HepG2 (cell line): ENCODE measurements around the gene WNT3A. TPM values are rescaled to one million over a fixed set of nuclear protein-coding genes. Genes with fewer than 3 reads are reported as not detected.

Experiments
- ATM ChIP-seq: fragments of 450-650 bp; IDR thresholded peaks from 2 replicates; pipeline ENCODE4 v1.7.1; 2017; ENCODE audit warnings: mild to moderate bottlenecking, borderline replicate concordance
- DNMT3B ChIP-seq: conservative IDR thresholded peaks from 2 replicates; pipeline ENCODE4 v1.6.1; 2016; ENCODE audit warnings: missing biosample characterization, control low read depth
- HNRNPL ChIP-seq: fragments of 200-400 bp; formaldehyde crosslinking; IDR thresholded peaks from 2 replicates; pipeline ENCODE4 v1.6.1; 2017; ENCODE audit warnings: mild to moderate bottlenecking, low read depth, low read length
- ISX ChIP-seq: sonication (generic); formaldehyde crosslinking; conservative IDR thresholded peaks from 2 replicates; pipeline ENCODE4 v1.5.0; 2020; ENCODE audit warnings: missing genetic modification reagents
- MAFK ChIP-seq, 2 experiments: IDR thresholded peaks in 1 of 2; conservative IDR thresholded peaks in 1 of 2; 2 replicates each; pipeline ENCODE4 v1.6.1; 2011; ENCODE audit warnings: improper control_type of control experiment in 2 of 2, low read length in 2 of 2
- MATR3 ChIP-seq: sonication (generic); formaldehyde crosslinking; IDR thresholded peaks from 2 replicates; pipeline ENCODE4 v1.4.0; 2020; ENCODE audit warnings: missing genetic modification reagents
- MED8 ChIP-seq: sonication (generic); formaldehyde crosslinking; IDR thresholded peaks from 2 replicates; pipeline ENCODE4 v1.8.1; 2023; ENCODE audit warnings: mild to moderate bottlenecking, missing genetic modification reagents; ENCODE audit not compliant: insufficient replicate concordance
- NFYB ChIP-seq: sonication (generic); formaldehyde crosslinking; IDR thresholded peaks from 2 replicates; pipeline ENCODE4 v1.4.0; 2020; ENCODE audit warnings: missing genetic modification reagents
- RARA ChIP-seq: IDR thresholded peaks from 2 replicates; pipeline ENCODE4 v1.6.1; 2016; ENCODE audit warnings: missing genetic modification reagents, missing compliant biosample characterization
- SIN3B ChIP-seq: fragments of 150-350 bp; IDR thresholded peaks from 2 replicates; pipeline ENCODE4 v1.6.1; 2014; ENCODE audit warnings: low read length
- SRSF1 ChIP-seq: fragments of 200-400 bp; formaldehyde crosslinking; optimal IDR thresholded peaks from 2 replicates; pipeline ENCODE3; 2017; ENCODE audit warnings: mild to moderate bottlenecking, low read depth, low read length, moderate library complexity
- TOPORS ChIP-seq: sonication (generic); formaldehyde crosslinking; IDR thresholded peaks from 2 replicates; pipeline ENCODE4 v1.8.0; 2023; ENCODE audit warnings: mild to moderate bottlenecking, missing genetic modification reagents
- ZMAT3 ChIP-seq: sonication (generic); formaldehyde crosslinking; conservative IDR thresholded peaks from 2 replicates; pipeline ENCODE4 v1.7.0; 2021; ENCODE audit warnings: missing genetic modification reagents
- ZNF30 ChIP-seq: sonication (generic); formaldehyde crosslinking; IDR thresholded peaks from 2 replicates; pipeline ENCODE4 v1.5.0; 2020; ENCODE audit warnings: mild to moderate bottlenecking, missing genetic modification reagents
- ZNF431 ChIP-seq: sonication (generic); formaldehyde crosslinking; IDR thresholded peaks from 2 replicates; pipeline ENCODE4 v1.9.0; 2022; ENCODE audit warnings: missing genetic modification reagents, low read depth, mild to moderate bottlenecking, borderline replicate concordance
- polyA plus RNA-seq, 8 experiments: library from polyadenylated mRNA; depleted of rRNA in 3 of 8; stranded (reverse) in 7 of 8; unstranded in 1 of 8; fragments of >200 nt; fragmentation: Illumina TruSeq in 4 of 8; extraction: Trizol in 4 of 8; gene quantifications; 2 replicates each; pipeline versions ENCODE4 v1.2.1 to v1.2.3, GENCODE V29; 2011 to 2016; ENCODE audit warnings: low read depth in 4 of 8, missing spikeins in 1 of 8, mixed read lengths in 1 of 8; ENCODE audit not compliant: insufficient read depth in 1 of 8
- total RNA-seq, 5 experiments: library from RNA; depleted of rRNA; stranded (reverse); fragments of >200 nt; fragmentation: Illumina TruSeq; extraction: Trizol; gene quantifications; 2 replicates each; pipeline ENCODE4 v1.2.3, GENCODE V29; 2016; ENCODE audit warnings: low read depth in 1 of 5
- TF ChIP-seq, protein P1 (sequence below): sonication (generic); formaldehyde crosslinking; IDR thresholded peaks from 2 replicates; pipeline ENCODE4 v1.4.0; 2020; ENCODE audit warnings: mild to moderate bottlenecking, missing genetic modification reagents
- TF ChIP-seq, protein P2 (sequence below): sonication (generic); formaldehyde crosslinking; IDR thresholded peaks from 2 replicates; pipeline ENCODE4 v1.4.0; 2020; ENCODE audit warnings: mild to moderate bottlenecking, missing genetic modification reagents
- TF ChIP-seq, protein P3 (sequence below): sonication (generic); formaldehyde crosslinking; IDR thresholded peaks from 2 replicates; pipeline ENCODE4 v1.9.0; 2022; ENCODE audit warnings: missing genetic modification reagents, mild to moderate bottlenecking, borderline replicate concordance
- TF ChIP-seq, protein P4 (sequence below): sonication (generic); IDR thresholded peaks from 2 replicates; pipeline ENCODE4 v1.6.1; 2016; ENCODE audit warnings: low read depth, borderline replicate concordance
- TF ChIP-seq, protein P5 (sequence below): sonication (generic); formaldehyde crosslinking; IDR thresholded peaks from 2 replicates; pipeline ENCODE4 v1.5.0; 2020; ENCODE audit warnings: missing genetic modification reagents, mild to moderate bottlenecking, borderline replicate concordance
- TF ChIP-seq, protein P6 (sequence below): sonication (generic); formaldehyde crosslinking; IDR thresholded peaks from 2 replicates; pipeline ENCODE4 v1.4.0; 2020; ENCODE audit warnings: missing genetic modification reagents

Gene WNT3A
- total and polyA plus RNA-seq, 2 of the 13 experiments (the other 11 are each of a cell fraction or from before 2014, with no cell fraction given) = not detected

DNA sequence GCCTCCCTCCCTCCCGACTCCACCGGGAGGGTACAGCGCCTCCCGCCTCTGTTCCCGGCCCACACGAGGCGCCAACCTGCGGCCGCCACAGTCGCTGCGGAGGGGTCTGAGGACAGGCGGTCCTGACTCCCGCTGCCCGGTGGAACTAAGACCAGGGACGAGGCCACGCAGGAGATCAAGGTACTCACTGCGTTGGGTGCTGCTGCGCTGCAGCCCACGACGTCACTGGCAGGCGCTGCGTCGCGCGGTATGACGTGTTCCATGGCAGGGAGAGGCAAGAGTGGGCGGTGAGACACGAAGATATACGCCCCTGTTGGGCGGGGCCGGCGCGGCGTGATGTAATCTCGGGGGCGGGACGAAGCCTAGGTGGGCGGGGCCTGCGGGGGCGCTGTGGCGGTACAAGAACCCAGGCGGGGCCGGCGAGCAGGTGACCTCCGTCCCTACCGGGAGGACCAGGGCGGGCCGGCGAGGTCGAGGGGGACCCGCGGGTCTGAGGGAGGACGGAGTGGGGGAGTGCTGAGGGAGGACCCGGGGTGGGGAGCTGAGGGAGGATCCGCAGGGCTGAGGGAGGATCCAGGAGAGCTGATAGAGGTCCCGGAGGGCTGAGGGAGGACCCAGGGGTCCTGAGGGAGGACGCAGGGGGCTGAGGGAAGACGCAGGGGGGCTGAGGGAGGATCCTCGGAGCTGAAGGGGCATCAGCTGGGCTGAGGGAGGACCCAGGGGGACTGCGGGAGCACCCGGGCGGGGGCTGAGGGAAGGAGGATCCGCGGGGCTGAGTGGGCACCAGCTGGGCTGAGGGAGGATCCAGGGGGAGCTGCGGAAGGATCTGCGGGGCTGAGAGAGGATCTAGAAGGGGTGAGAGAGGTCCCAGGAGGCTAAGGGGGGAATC is 102.5 kb downstream of the WNT3A start, which contains the start of gene MRPL55 (continued):
- TF ChIP-seq SRSF1 = no peak
- TF ChIP-seq, protein P1, sequence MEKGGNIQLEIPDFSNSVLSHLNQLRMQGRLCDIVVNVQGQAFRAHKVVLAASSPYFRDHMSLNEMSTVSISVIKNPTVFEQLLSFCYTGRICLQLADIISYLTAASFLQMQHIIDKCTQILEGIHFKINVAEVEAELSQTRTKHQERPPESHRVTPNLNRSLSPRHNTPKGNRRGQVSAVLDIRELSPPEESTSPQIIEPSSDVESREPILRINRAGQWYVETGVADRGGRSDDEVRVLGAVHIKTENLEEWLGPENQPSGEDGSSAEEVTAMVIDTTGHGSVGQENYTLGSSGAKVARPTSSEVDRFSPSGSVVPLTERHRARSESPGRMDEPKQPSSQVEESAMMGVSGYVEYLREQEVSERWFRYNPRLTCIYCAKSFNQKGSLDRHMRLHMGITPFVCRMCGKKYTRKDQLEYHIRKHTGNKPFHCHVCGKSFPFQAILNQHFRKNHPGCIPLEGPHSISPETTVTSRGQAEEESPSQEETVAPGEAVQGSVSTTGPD (CRISPR knock-in tag) = no peak
- TF ChIP-seq, protein P2, sequence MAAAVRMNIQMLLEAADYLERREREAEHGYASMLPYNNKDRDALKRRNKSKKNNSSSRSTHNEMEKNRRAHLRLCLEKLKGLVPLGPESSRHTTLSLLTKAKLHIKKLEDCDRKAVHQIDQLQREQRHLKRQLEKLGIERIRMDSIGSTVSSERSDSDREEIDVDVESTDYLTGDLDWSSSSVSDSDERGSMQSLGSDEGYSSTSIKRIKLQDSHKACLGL (CRISPR knock-in tag) = no peak; the same call in 1 of the 2 replicates
- TF ChIP-seq ZNF431 (CRISPR knock-in tag) = peak; percentile 91; the same call in 1 of the 2 replicates
- TF ChIP-seq RARA (CRISPR knock-in tag) = peak; percentile 46
- TF ChIP-seq MAFK (conservative IDR thresholded peaks at IDR 0.05 in 1 of 2, IDR thresholded peaks at IDR 0.05 in 1 of 2; ENCODE audit: low read length in 2 of 2) = no peak
- TF ChIP-seq, protein P3, sequence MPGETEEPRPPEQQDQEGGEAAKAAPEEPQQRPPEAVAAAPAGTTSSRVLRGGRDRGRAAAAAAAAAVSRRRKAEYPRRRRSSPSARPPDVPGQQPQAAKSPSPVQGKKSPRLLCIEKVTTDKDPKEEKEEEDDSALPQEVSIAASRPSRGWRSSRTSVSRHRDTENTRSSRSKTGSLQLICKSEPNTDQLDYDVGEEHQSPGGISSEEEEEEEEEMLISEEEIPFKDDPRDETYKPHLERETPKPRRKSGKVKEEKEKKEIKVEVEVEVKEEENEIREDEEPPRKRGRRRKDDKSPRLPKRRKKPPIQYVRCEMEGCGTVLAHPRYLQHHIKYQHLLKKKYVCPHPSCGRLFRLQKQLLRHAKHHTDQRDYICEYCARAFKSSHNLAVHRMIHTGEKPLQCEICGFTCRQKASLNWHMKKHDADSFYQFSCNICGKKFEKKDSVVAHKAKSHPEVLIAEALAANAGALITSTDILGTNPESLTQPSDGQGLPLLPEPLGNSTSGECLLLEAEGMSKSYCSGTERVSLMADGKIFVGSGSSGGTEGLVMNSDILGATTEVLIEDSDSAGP (CRISPR knock-in tag) = peak; percentile 83; the same call in 1 of the 2 replicates
- TF ChIP-seq DNMT3B (CRISPR knock-in tag) = no peak
- no peak for TF ChIP-seq HNRNPL
- no peak for TF ChIP-seq TOPORS
- no peak for TF ChIP-seq ISX (CRISPR knock-in tag)
- TF ChIP-seq MATR3 (CRISPR knock-in tag) = no peak
- TF ChIP-seq NFYB (CRISPR knock-in tag) = peak; percentile 60
- TF ChIP-seq, protein P4, sequence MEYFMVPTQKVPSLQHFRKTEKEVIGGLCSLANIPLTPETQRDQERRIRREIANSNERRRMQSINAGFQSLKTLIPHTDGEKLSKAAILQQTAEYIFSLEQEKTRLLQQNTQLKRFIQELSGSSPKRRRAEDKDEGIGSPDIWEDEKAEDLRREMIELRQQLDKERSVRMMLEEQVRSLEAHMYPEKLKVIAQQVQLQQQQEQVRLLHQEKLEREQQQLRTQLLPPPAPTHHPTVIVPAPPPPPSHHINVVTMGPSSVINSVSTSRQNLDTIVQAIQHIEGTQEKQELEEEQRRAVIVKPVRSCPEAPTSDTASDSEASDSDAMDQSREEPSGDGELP = 0 out of 2 replicates have a peak, but pooled peaks have one; percentile 32
- TF ChIP-seq, protein P5, sequence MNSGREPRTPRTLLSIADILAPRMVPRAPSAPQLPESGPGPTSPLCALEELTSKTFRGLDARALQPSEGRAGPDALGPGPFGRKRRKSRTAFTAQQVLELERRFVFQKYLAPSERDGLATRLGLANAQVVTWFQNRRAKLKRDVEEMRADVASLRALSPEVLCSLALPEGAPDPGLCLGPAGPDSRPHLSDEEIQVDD (CRISPR knock-in tag) = peak; percentile 73; the same call in 1 of the 2 replicates
- no peak for TF ChIP-seq ZMAT3
- 0 out of 2 replicates have a peak, but pooled peaks have one; percentile 28 for TF ChIP-seq ATM
- peak; percentile 71 for TF ChIP-seq MED8 (CRISPR knock-in tag)
- TF ChIP-seq SIN3B = peak; percentile 93
- no peak for TF ChIP-seq ZNF30
- TF ChIP-seq, protein P6, sequence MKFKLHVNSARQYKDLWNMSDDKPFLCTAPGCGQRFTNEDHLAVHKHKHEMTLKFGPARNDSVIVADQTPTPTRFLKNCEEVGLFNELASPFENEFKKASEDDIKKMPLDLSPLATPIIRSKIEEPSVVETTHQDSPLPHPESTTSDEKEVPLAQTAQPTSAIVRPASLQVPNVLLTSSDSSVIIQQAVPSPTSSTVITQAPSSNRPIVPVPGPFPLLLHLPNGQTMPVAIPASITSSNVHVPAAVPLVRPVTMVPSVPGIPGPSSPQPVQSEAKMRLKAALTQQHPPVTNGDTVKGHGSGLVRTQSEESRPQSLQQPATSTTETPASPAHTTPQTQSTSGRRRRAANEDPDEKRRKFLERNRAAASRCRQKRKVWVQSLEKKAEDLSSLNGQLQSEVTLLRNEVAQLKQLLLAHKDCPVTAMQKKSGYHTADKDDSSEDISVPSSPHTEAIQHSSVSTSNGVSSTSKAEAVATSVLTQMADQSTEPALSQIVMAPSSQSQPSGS = peak; percentile 95
